Neural progenitor cell (in vitro differentiated cells): ENCODE data around the gene KPNA6. TPM values are rescaled to one million over a fixed set of nuclear protein-coding genes. Genes with fewer than 3 reads are reported as not detected.

Experiments used
- DNase-seq: peaks from one replicate; pipeline ENCODE4 v3.0.0-alpha.2; 2016; ENCODE audit warnings: low spot score
- H2AFZ ChIP-seq: fragments of 200-600 bp; sonication (generic); replicated peaks from 2 replicates; pipeline ENCODE4 v1.6.1; 2016; ENCODE audit warnings: antibody characterized with exemption
- H3F3A ChIP-seq: fragments of 200-600 bp; sonication (generic); 2 replicates; pipeline ENCODE4 v1.6.1; 2016; ENCODE audit warnings: antibody characterized with exemption, low read depth
- H3K27ac ChIP-seq: fragments of 200-600 bp; sonication (generic); 2 replicates; pipeline ENCODE4 v1.5.1; 2016; ENCODE audit warnings: mild to moderate bottlenecking
- H3K27me3 ChIP-seq: fragments of 200-600 bp; sonication (generic); 2 replicates; pipeline ENCODE4 v1.6.1; 2016; ENCODE audit warnings: mild to moderate bottlenecking, moderate library complexity
- H3K36me3 ChIP-seq: fragments of 200-600 bp; sonication (generic); 2 replicates; pipeline ENCODE4 v1.5.1; 2016
- H3K4me1 ChIP-seq: fragments of 200-600 bp; sonication (generic); 2 replicates; pipeline ENCODE4 v1.6.1; 2016; ENCODE audit warnings: mixed run types
- H3K4me2 ChIP-seq: fragments of 200-600 bp; sonication (generic); 2 replicates; pipeline ENCODE4 v1.6.1; 2016
- H3K4me3 ChIP-seq: fragments of 200-600 bp; sonication (generic); 2 replicates; pipeline ENCODE4 v1.5.1; 2016
- H3K79me2 ChIP-seq: fragments of 200-600 bp; sonication (generic); 2 replicates; pipeline ENCODE4 v1.6.1; 2016; ENCODE audit warnings: low read depth
- H3K9ac ChIP-seq: fragments of 200-600 bp; sonication (generic); 2 replicates; pipeline ENCODE4 v1.6.1; 2016
- H3K9me3 ChIP-seq: fragments of 200-600 bp; sonication (generic); 2 replicates; pipeline ENCODE4 v1.5.1; 2016; ENCODE audit warnings: low read depth
- H4K20me1 ChIP-seq: fragments of 200-600 bp; sonication (generic); 2 replicates; pipeline ENCODE4 v1.6.1; 2016; ENCODE audit warnings: low read depth
- H3K27ac Mint-ChIP-seq: 3 replicates; pipeline ENCODE4 v1.8.0; 2021; ENCODE audit warnings: mixed read lengths
- H3K27me3 Mint-ChIP-seq: 2 replicates; pipeline ENCODE4 v1.8.0; 2022; ENCODE audit warnings: low read depth, mild to moderate bottlenecking, inconsistent platforms, moderate library complexity, mixed read lengths; ENCODE audit not compliant: insufficient read depth
- H3K36me3 Mint-ChIP-seq: 3 replicates; pipeline ENCODE4 v1.8.0; 2021; ENCODE audit warnings: mixed read lengths
- H3K4me1 Mint-ChIP-seq: 3 replicates; pipeline ENCODE4 v1.8.0; 2021; ENCODE audit warnings: mixed read lengths
- H3K4me3 Mint-ChIP-seq: 3 replicates; pipeline ENCODE4 v1.8.0; 2021; ENCODE audit warnings: mild to moderate bottlenecking, moderate library complexity, mixed read lengths
- H3K9me3 Mint-ChIP-seq: 3 replicates; pipeline ENCODE4 v1.8.0; 2020; ENCODE audit warnings: mixed read lengths
- CTCF ChIP-seq: fragments of 200-600 bp; sonication (generic); IDR thresholded peaks from 2 replicates; pipeline ENCODE4 v1.5.1; 2017; ENCODE audit warnings: antibody characterized with exemption, mild to moderate bottlenecking
- EZH2 ChIP-seq: fragments of 200-600 bp; sonication (generic); IDR thresholded peaks from 2 replicates; pipeline ENCODE4 v1.6.1; 2017; ENCODE audit warnings: antibody characterized with exemption, mild to moderate bottlenecking, moderate library complexity
- EZH2phosphoT487 ChIP-seq: fragments of 200-600 bp; sonication (generic); IDR thresholded peaks from 2 replicates; pipeline ENCODE4 v1.6.1; 2017; ENCODE audit warnings: antibody characterized with exemption
- microRNA-seq: library from miRNA; unstranded; fragments of <30 nt; microRNA quantifications from one replicate; pipeline ENCODE4, GENCODE V29; 2016
- small RNA-seq: library from RNA; depleted of rRNA; stranded (forward); fragments of <200 nt; gene quantifications from one replicate; pipeline ENCODE3, GENCODE V24; 2015
- total RNA-seq: library from RNA; depleted of rRNA; stranded (reverse); fragments of >200 nt; gene quantifications from 2 replicates; pipeline ENCODE4 v1.2.3, GENCODE V29; 2015; ENCODE audit warnings: low replicate concordance

Gene KPNA6
- total RNA-seq, 1 donor from 2014 or later, result 69.3 TPM

- peak overlapping the region; percentile 93 for H2AFZ ChIP-seq
- H3K4me2 ChIP-seq, result peak overlapping the region; percentile 89
- H3K27me3 ChIP-seq, result no peaks in the 10 kb centered on the region
- peak overlapping the region; percentile 97 for H3K4me3 Mint-ChIP-seq
- peaks cover 28% of the 10 kb centered on the region for H3K4me1 Mint-ChIP-seq
- H3K4me3 ChIP-seq, result peak overlapping the region; percentile 82
- H3K27ac Mint-ChIP-seq, result no peak overlapping the region
- H3K9me3 Mint-ChIP-seq, result no peaks in the 10 kb centered on the region
- TF ChIP-seq EZH2, result no peak
- H3K27me3 Mint-ChIP-seq, result peaks cover 8% of the 10 kb centered on the region
- H3K27ac ChIP-seq, result no peak overlapping the region
- H3F3A ChIP-seq, result peaks cover 3% of the 10 kb centered on the region
- H3K9ac ChIP-seq, result peak overlapping the region; percentile 51
- H4K20me1 ChIP-seq, result no peaks in the 10 kb centered on the region
- peaks cover 14% of the 10 kb centered on the region for H3K4me1 ChIP-seq
- DNase-seq, result no peak
- no peaks in the 10 kb centered on the region for H3K9me3 ChIP-seq
- peaks cover 34% of the 10 kb centered on the region for H3K79me2 ChIP-seq
- no peaks in the 10 kb centered on the region for H3K36me3 ChIP-seq
- peaks cover 15% of the 10 kb centered on the region for H3K36me3 Mint-ChIP-seq
Observed at GRCh38 chr1:32221581-32221979, 113.7 kb downstream of the KPNA6 start.

- H4K20me1 ChIP-seq, result no peaks in the 10 kb centered on the region
Observed at GRCh38 chr1:32221980-32222755, 114.3 kb downstream of the KPNA6 start, which contains the start of the genes EIF3I and TMEM234. EIF3I (plus strand) TSS chr1:32222407; CDS start chr1:32222442, 35 bp downstream. TMEM234 (minus strand) TSS chr1:32222353; CDS start chr1:32222322, 31 bp downstream.

GRCh38 chr1:32223683-32224082 is 115.8 kb downstream of the KPNA6 start:
- no peaks in the 10 kb centered on the region for H3K36me3 ChIP-seq
- H3K4me3 ChIP-seq, result no peak overlapping the region
- no peak overlapping the region for H2AFZ ChIP-seq
- H3K27me3 ChIP-seq, result no peaks in the 10 kb centered on the region
- TF ChIP-seq CTCF (no peak), EZH2phosphoT487 (no peak), EZH2 (no peak)
- H4K20me1 ChIP-seq, result no peaks in the 10 kb centered on the region
- no peak overlapping the region for H3K27ac Mint-ChIP-seq
- H3K4me1 Mint-ChIP-seq, result peaks cover 28% of the 10 kb centered on the region
- no peaks in the 10 kb centered on the region for H3K9me3 ChIP-seq
- H3K27ac ChIP-seq, result no peak overlapping the region
- peaks cover 27% of the 10 kb centered on the region for H3K36me3 Mint-ChIP-seq
- H3K27me3 Mint-ChIP-seq, result peaks cover 3% of the 10 kb centered on the region
- no peak for DNase-seq
- peak overlapping the region; percentile 89 for H3K4me2 ChIP-seq
- H3K4me1 ChIP-seq, result peaks cover 14% of the 10 kb centered on the region
- H3K9me3 Mint-ChIP-seq, result no peaks in the 10 kb centered on the region
- peaks cover 34% of the 10 kb centered on the region for H3K79me2 ChIP-seq
- H3F3A ChIP-seq, result peaks cover 9% of the 10 kb centered on the region
- H3K9ac ChIP-seq, result no peak overlapping the region
- H3K4me3 Mint-ChIP-seq, result peak overlapping the region; percentile 97

More at GRCh38 chr1:32221980-32222755, 114.3 kb downstream of the KPNA6 start, which contains the start of the genes EIF3I and TMEM234:
- Histone ChIP-seq H3K4me3 (peak within 1 kb of the TSS; percentile 82), H3K79me2 (peaks cover 34% of the 10 kb centered on the region), H3K4me2 (peak within 1 kb of the TSS; percentile 89), H3K9ac (peak within 1 kb of the TSS; percentile 87), H3K36me3 (no peaks in the 10 kb centered on the region), H3K27ac (peak within 1 kb of the TSS; percentile 1), H3K9me3 (no peaks in the 10 kb centered on the region), H3F3A (peaks cover 3% of the 10 kb centered on the region), H3K27me3 (no peaks in the 10 kb centered on the region), H2AFZ (peak within 1 kb of the TSS; percentile 93), H3K4me1 (peaks cover 14% of the 10 kb centered on the region)
- H3K27me3 Mint-ChIP-seq, result peaks cover 8% of the 10 kb centered on the region
- H3K4me1 Mint-ChIP-seq, result peaks cover 28% of the 10 kb centered on the region
- H3K4me3 Mint-ChIP-seq, result peak within 1 kb of the TSS; percentile 97
- H3K9me3 Mint-ChIP-seq, result no peaks in the 10 kb centered on the region
- peak within 1 kb of the TSS; percentile 90 for H3K27ac Mint-ChIP-seq
- DNase-seq, result peak; percentile 97
- no peak for TF ChIP-seq EZH2phosphoT487
- TF ChIP-seq EZH2, result peak; percentile 24
- peaks cover 15% of the 10 kb centered on the region for H3K36me3 Mint-ChIP-seq

- H3K36me3 Mint-ChIP-seq, result peaks cover 31% of the 10 kb centered on the region
Observed at GRCh38 chr1:32224285-32224684, 116.4 kb downstream of the KPNA6 start.

More at GRCh38 chr1:32224285-32224684, 116.4 kb downstream of the KPNA6 start:
- Mint-ChIP-seq H3K4me3 (peak overlapping the region; percentile 97), H3K27ac (no peak overlapping the region), H3K9me3 (no peaks in the 10 kb centered on the region), H3K4me1 (peaks cover 28% of the 10 kb centered on the region), H3K27me3 (peaks cover 2% of the 10 kb centered on the region)
- Histone ChIP-seq H3K36me3 (no peaks in the 10 kb centered on the region), H3K27ac (no peak overlapping the region), H3K9me3 (no peaks in the 10 kb centered on the region), H3K9ac (no peak overlapping the region), H3K27me3 (no peaks in the 10 kb centered on the region), H2AFZ (no peak overlapping the region), H4K20me1 (no peaks in the 10 kb centered on the region), H3K79me2 (peaks cover 34% of the 10 kb centered on the region), H3K4me2 (no peak overlapping the region), H3K4me3 (no peak overlapping the region), H3F3A (peaks cover 9% of the 10 kb centered on the region), H3K4me1 (peaks cover 14% of the 10 kb centered on the region)
- TF ChIP-seq EZH2 (no peak), EZH2phosphoT487 (no peak), CTCF (no peak)
- DNase-seq, result no peak

Small RNAs within 50 kb of the gene (microRNA-seq; reads per million reads assigned to microRNA genes)
- gene MIR5585, result not detected

Small RNAs within 50 kb of the gene (small RNA-seq; reads per million reads assigned to genes)
- not detected for gene MIR5585
- not detected for gene RF00017

Other genes with a start within 250 kb of the KPNA6 start
- gene PTP4A2, start 169.7 kb upstream of the KPNA6 start, total RNA-seq, result 211 and 540 TPM in 2 replicates
- 159 and 201 TPM in 2 replicates for gene KHDRBS1, start 94.2 kb upstream of the KPNA6 start, total RNA-seq
- 2.3 and 11.7 TPM in 2 replicates for gene TMEM39B, start 35.1 kb upstream of the KPNA6 start, total RNA-seq
- 37.2 and 51.0 TPM in 2 replicates for gene TXLNA, start 71.6 kb downstream of the KPNA6 start, total RNA-seq
- gene CCDC28B, start 92.5 kb downstream of the KPNA6 start, total RNA-seq, result 6.5 and 16.4 TPM in 2 replicates
- gene IQCC, start 97.6 kb downstream of the KPNA6 start, total RNA-seq, result 5.6 and 5.8 TPM in 2 replicates
- gene DCDC2B, start 101.0 kb downstream of the KPNA6 start, total RNA-seq, result not detected in 2 replicates
- 6.0 and 13.7 TPM in 2 replicates for gene TMEM234, start 114.3 kb downstream of the KPNA6 start, total RNA-seq
- gene EIF3I, start 114.4 kb downstream of the KPNA6 start, total RNA-seq, result 204 and 220 TPM in 2 replicates
- gene FAM167B, start 139.2 kb downstream of the KPNA6 start, total RNA-seq, result 0.17 and 5.3 TPM in 2 replicates
- 0.32 and 0.77 TPM in 2 replicates for gene LCK, start 143.2 kb downstream of the KPNA6 start, total RNA-seq
- gene HDAC1, start 184.0 kb downstream of the KPNA6 start, total RNA-seq, result 129 and 145 TPM in 2 replicates
- 258 and 542 TPM in 2 replicates for gene MARCKSL1, start 228.2 kb downstream of the KPNA6 start, total RNA-seq